HepG2 (cell line): ENCODE measurements around the gene ZNF234. TPM values are rescaled to one million over a fixed set of nuclear protein-coding genes. Genes with fewer than 3 reads are reported as not detected.
A peak's percentile ranks its signal among the peaks of the same experiment; 100 is the strongest.

Source experiments
- ATAC-seq: fragments of 200-7000 bp; cut with Tn5 transposase; 3 replicates; pipeline ENCODE4 v1.9.1; 2020; ENCODE audit warnings: mild to moderate bottlenecking, moderate library complexity
- BruUV-seq: library from RNA; stranded (reverse); fragments of 400-500 nt; replicated peaks from 2 replicates; lab custom pipeline; 2021; lab: Mats Ljungman, UMichigan
- CTCF ChIA-PET: fragments of 300-600 bp; formaldehyde crosslinking; extraction: SDS; loops from one replicate; lab custom pipeline; 2021; ENCODE audit warnings: low total read pairs, inconsistent platforms, low intra/inter-chr PET ratio; lab: Yijun Ruan, JAX
- POLR2A ChIA-PET: fragments of 350-600 bp; sonication (Branson Sonifier 250); formaldehyde crosslinking; loops from one replicate; lab custom pipeline; 2020; ENCODE audit warnings: antibody characterized with exemption, inconsistent platforms; lab: Yijun Ruan, JAX
- DNase-seq: peaks from one replicate; pipeline ENCODE4 v3.0.0-alpha.2; 2015; ENCODE audit warnings: low spot score
- FAIRE-seq: peaks from 3 replicates; lab custom pipeline; 2011; peaks lifted over from hg19 to GRCh38; lab: Jason Lieb, UNC
- H2AFZ ChIP-seq: one replicate; pipeline ENCODE4 v1.6.1; 2011; ENCODE audit warnings: low read length, inconsistent platforms
- H3K27ac ChIP-seq: fragments of 300-600 bp; 3 replicates; pipeline ENCODE4 v1.8.0; 2011; ENCODE audit warnings: mixed run types, mild to moderate bottlenecking, mixed read lengths, low read length, inconsistent platforms; ENCODE audit not compliant: insufficient read depth; ENCODE audit errors: extremely low read length
- H3K27me3 ChIP-seq, 2 experiments: fragments of 200-600 bp in 1 of 2; 2 replicates in 1 of 2; 3 replicates in 1 of 2; pipeline versions ENCODE4 v1.6.0 to v1.8.0; 2011; ENCODE audit warnings: low read length in 2 of 2, mild to moderate bottlenecking in 2 of 2, moderate library complexity in 2 of 2, inconsistent platforms in 1 of 2; ENCODE audit not compliant: insufficient read depth in 2 of 2, control insufficient read depth in 1 of 2
- H3K36me3 ChIP-seq, 2 experiments: fragments of 200-600 bp in 1 of 2; replicated peaks in 1 of 2; 2 replicates in 1 of 2; 3 replicates in 1 of 2; pipeline versions ENCODE4 v1.5.1 to v1.8.0; 2011; ENCODE audit warnings: low read length in 2 of 2, inconsistent platforms in 1 of 2; ENCODE audit not compliant: insufficient read depth in 2 of 2, control insufficient read depth in 1 of 2
- H3K4me1 ChIP-seq: 2 replicates; pipeline ENCODE4 v1.5.1; 2012; ENCODE audit warnings: low read length, inconsistent platforms; ENCODE audit not compliant: insufficient read depth
- H3K4me2 ChIP-seq: 2 replicates; pipeline ENCODE4 v1.6.0; 2011; ENCODE audit warnings: low read depth, low read length, inconsistent platforms
- H3K4me3 ChIP-seq, 3 experiments: fragments of 200-600 bp in 1 of 3; sonication (generic), shearing (Covaris generic) in 1 of 3; replicated peaks in 1 of 3; 2 replicates each; pipeline ENCODE4 v1.5.1; 2011 to 2016; ENCODE audit warnings: low read length in 3 of 3, inconsistent platforms in 2 of 3, low read depth in 2 of 3, mild to moderate bottlenecking in 2 of 3, control low read depth in 1 of 3, mixed read lengths in 1 of 3; ENCODE audit not compliant: insufficient read depth in 1 of 3
- H3K79me2 ChIP-seq: one replicate; pipeline ENCODE4 v1.6.1; 2011; ENCODE audit warnings: low read length, inconsistent platforms; ENCODE audit not compliant: insufficient read depth
- H3K9ac ChIP-seq: 2 replicates; pipeline ENCODE4 v1.6.0; 2011; ENCODE audit warnings: mild to moderate bottlenecking, low read depth, low read length, inconsistent platforms; ENCODE audit not compliant: insufficient read depth
- H3K9me3 ChIP-seq: 2 replicates; pipeline ENCODE4 v1.5.1; 2012; ENCODE audit warnings: mild to moderate bottlenecking, low read length
- H4K20me1 ChIP-seq: 2 replicates; pipeline ENCODE4 v1.6.0; 2011; ENCODE audit warnings: inconsistent platforms, mild to moderate bottlenecking, low read length, moderate library complexity; ENCODE audit not compliant: insufficient read depth
- CC2D1A ChIP-seq: sonication (generic); formaldehyde crosslinking; IDR thresholded peaks from 2 replicates; pipeline ENCODE4 v1.8.1; 2023; ENCODE audit warnings: mild to moderate bottlenecking, missing genetic modification reagents
- CCAR2 ChIP-seq: fragments of 200-400 bp; formaldehyde crosslinking; optimal IDR thresholded peaks from 2 replicates; pipeline ENCODE3; 2018; ENCODE audit warnings: low read depth, mild to moderate bottlenecking, low read length, moderate library complexity
- KAT2B ChIP-seq: fragments of 150-350 bp; IDR thresholded peaks from 2 replicates; pipeline ENCODE4 v1.6.1; 2014; ENCODE audit warnings: low read depth, low read length, borderline replicate concordance
- NR2F2 ChIP-seq: IDR thresholded peaks from 2 replicates; pipeline ENCODE4 v1.6.1; 2012; ENCODE audit warnings: low read depth, inconsistent platforms, borderline replicate concordance
- RFXANK ChIP-seq: IDR thresholded peaks from 2 replicates; pipeline ENCODE4 v1.6.1; 2016
- TBL1XR1 ChIP-seq: fragments of 150-350 bp; IDR thresholded peaks from 2 replicates; pipeline ENCODE4 v1.6.1; 2014; ENCODE audit warnings: borderline replicate concordance, low read length; ENCODE audit not compliant: partially characterized antibody
- ZNF335 ChIP-seq: sonication (generic); formaldehyde crosslinking; IDR thresholded peaks from 2 replicates; pipeline ENCODE4 v1.4.0; 2020; ENCODE audit warnings: missing genetic modification reagents
- ZNF605 ChIP-seq: sonication (generic); formaldehyde crosslinking; IDR thresholded peaks from 2 replicates; pipeline ENCODE4 v1.8.0; 2022; ENCODE audit warnings: mild to moderate bottlenecking, missing genetic modification reagents
- WGBS: methylation state at CpG from one replicate; pipeline ENCODE4 v1.1.6; 2017; ENCODE audit warnings: low lambda C conversion rate; 5-methylcytosine and 5-hydroxymethylcytosine counted together
- in situ Hi-C: cut with HindIII; loops from 2 replicates; pipeline ENCODE4 v1.10.0; 2017; ENCODE audit warnings: low pct_unique_long_range_greater_than_20kb; ENCODE audit not compliant: extremely low pct_ligation_motif_present
- intact Hi-C: fragments of 100-400 bp; cut with micrococcal nuclease; formaldehyde crosslinking; loops from one replicate; pipeline ENCODE4 v1.10.0; 2022; ENCODE audit not compliant: unreplicated experiment
- polyA plus RNA-seq, 8 experiments: library from polyadenylated mRNA; depleted of rRNA in 3 of 8; stranded (reverse) in 7 of 8; unstranded in 1 of 8; fragments of >200 nt; fragmentation: Illumina TruSeq in 4 of 8; extraction: Trizol in 4 of 8; gene quantifications; 2 replicates each; pipeline versions ENCODE4 v1.2.1 to v1.2.3, GENCODE V29; 2011 to 2016; ENCODE audit warnings: low read depth in 4 of 8, missing spikeins in 1 of 8, mixed read lengths in 1 of 8; ENCODE audit not compliant: insufficient read depth in 1 of 8
- total RNA-seq, 5 experiments: library from RNA; depleted of rRNA; stranded (reverse); fragments of >200 nt; fragmentation: Illumina TruSeq; extraction: Trizol; gene quantifications; 2 replicates each; pipeline ENCODE4 v1.2.3, GENCODE V29; 2016; ENCODE audit warnings: low read depth in 1 of 5
- TF ChIP-seq, protein P1 (sequence below): fragments of 450-650 bp; IDR thresholded peaks from 2 replicates; pipeline ENCODE4 v1.6.1; 2017; ENCODE audit warnings: mild to moderate bottlenecking
- TF ChIP-seq, protein P2 (sequence below), 2 experiments: sonication (generic) in 1 of 2; formaldehyde crosslinking in 1 of 2; IDR thresholded peaks; 2 replicates each; pipeline versions ENCODE4 v1.4.0 to v1.6.1; 2018 to 2020; ENCODE audit warnings: missing genetic modification reagents in 2 of 2, borderline replicate concordance in 1 of 2, low read depth in 1 of 2, mild to moderate bottlenecking in 1 of 2, missing biosample characterization in 1 of 2
- TF ChIP-seq, protein P3 (sequence below): IDR thresholded peaks from 2 replicates; pipeline ENCODE4 v1.6.1; 2016; ENCODE audit warnings: mild to moderate bottlenecking, missing biosample characterization, missing genetic modification reagents
- TF ChIP-seq, protein P4 (sequence below): sonication (generic); formaldehyde crosslinking; IDR thresholded peaks from 2 replicates; pipeline ENCODE4 v1.8.0; 2022; ENCODE audit warnings: mild to moderate bottlenecking, missing genetic modification reagents, borderline replicate concordance
- TF ChIP-seq, protein P5 (sequence below): sonication (generic); formaldehyde crosslinking; IDR thresholded peaks from 2 replicates; pipeline ENCODE4 v1.4.0; 2020; ENCODE audit warnings: mild to moderate bottlenecking, missing genetic modification reagents
- TF ChIP-seq, protein P6 (sequence below): IDR thresholded peaks from 2 replicates; pipeline ENCODE4 v1.6.1; 2016; ENCODE audit warnings: control low read depth

Gene ZNF234
- total and polyA plus RNA-seq, 2 of the 13 experiments (the other 11 are each of a cell fraction or from before 2014, with no cell fraction given), result 3.5 to 11.2 TPM

DNA sequence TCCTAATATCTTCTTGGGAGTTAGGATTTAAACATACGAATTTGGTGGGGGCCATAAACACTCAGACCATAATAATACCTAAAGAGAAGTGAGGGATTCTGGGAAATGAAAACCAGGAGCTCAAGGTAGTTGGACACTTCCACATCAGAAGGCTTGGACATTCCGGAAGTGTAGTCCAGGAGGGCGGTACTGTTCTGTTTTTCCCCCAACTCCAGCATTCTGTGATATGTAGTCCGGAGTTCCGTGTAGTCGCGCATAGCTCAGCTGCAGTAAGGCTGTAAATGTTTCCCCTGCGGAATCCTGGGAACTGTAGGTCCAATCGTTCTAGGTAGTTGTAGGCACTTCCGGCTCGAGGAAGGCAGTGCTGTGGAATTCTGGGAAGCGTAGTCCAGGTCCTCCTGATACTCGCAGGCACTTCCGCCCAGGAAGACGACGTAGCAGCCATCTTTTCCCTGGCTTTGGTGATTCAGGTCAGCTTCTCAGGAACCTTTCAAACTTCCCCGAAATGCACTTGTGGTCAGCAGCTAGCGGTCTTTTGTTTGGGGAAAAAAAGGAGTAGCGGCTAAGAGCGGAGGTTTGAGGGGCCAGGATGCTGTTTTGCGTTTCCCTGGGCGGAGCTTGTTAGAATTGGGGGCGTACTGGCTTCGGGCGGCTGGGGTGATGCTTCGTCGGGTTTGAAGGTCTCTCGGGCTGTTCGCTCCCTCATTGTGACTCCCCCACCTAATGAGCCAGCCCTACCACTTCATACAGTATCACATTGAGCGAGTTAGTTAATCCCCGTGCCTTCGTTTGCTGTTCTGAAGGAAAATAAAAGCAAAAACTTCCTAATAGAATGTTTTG is 23.5 kb downstream of the ZNF234 start, which contains the start of gene ZNF226:
Gene ZNF226, plus strand, starts transcription at position 428 of the 840 bp plus-strand sequence. CDS start 4,981 bp downstream, outside the sequence.
- Histone ChIP-seq H2AFZ (peak within 1 kb of the TSS; percentile 95), H3K27ac (peak within 1 kb of the TSS; percentile 69), H3K79me2 (peaks cover 6% of the 10 kb centered on the region), H3K27me3 (no peaks in the 10 kb centered on the region), H3K4me3 (peak within 1 kb of the TSS; percentile 79 to 96 (median 80)), H3K4me1 (peaks cover 21% of the 10 kb centered on the region), H3K4me2 (peak within 1 kb of the TSS; percentile 92), H3K9ac (peak within 1 kb of the TSS; percentile 80), H3K36me3 (peaks cover 6 to 9% of the 10 kb centered on the region in 2 experiments; a peak in 4 of 5 replicates), H3K9me3 (no peaks in the 10 kb centered on the region), H4K20me1 (no peaks in the 10 kb centered on the region)
- DNase-seq (peak; percentile 99), ATAC-seq (peak; percentile 99), FAIRE-seq (peak; percentile 100)
- in situ Hi-C loops, result no loop called here
- WGBS, result 0% methylated on average over 24 of the region's 32 CpGs
- TSS peak; percentile 78 for BruUV-seq
- intact Hi-C loops, result loop anchor here (1.0 kb wide), 2 partner anchors 24 to 71 kb away; partner anchors contain the start of genes ZNF224 and ZNF234
- POLR2A ChIA-PET, result interaction anchor here (0.8 to 3.5 kb wide), 18 partner anchors 11 to 336 kb away, joined by 3 to 36 read pairs (median 8); partner anchors contain the start of genes ZNF112, ZNF180, ZNF221 and ZNF223
- CTCF ChIA-PET, result no interaction called here
- TF ChIP-seq KAT2B (no peak), RFXANK (CRISPR knock-in tag) (no peak), CC2D1A (CRISPR knock-in tag) (no peak), TBL1XR1 (no peak), NR2F2 (no peak), CCAR2 (no peak), ZNF605 (peak; percentile 50; the same call in 1 of the 2 replicates), ZNF335 (CRISPR knock-in tag) (peak; percentile 92)
- TF ChIP-seq, protein P1, sequence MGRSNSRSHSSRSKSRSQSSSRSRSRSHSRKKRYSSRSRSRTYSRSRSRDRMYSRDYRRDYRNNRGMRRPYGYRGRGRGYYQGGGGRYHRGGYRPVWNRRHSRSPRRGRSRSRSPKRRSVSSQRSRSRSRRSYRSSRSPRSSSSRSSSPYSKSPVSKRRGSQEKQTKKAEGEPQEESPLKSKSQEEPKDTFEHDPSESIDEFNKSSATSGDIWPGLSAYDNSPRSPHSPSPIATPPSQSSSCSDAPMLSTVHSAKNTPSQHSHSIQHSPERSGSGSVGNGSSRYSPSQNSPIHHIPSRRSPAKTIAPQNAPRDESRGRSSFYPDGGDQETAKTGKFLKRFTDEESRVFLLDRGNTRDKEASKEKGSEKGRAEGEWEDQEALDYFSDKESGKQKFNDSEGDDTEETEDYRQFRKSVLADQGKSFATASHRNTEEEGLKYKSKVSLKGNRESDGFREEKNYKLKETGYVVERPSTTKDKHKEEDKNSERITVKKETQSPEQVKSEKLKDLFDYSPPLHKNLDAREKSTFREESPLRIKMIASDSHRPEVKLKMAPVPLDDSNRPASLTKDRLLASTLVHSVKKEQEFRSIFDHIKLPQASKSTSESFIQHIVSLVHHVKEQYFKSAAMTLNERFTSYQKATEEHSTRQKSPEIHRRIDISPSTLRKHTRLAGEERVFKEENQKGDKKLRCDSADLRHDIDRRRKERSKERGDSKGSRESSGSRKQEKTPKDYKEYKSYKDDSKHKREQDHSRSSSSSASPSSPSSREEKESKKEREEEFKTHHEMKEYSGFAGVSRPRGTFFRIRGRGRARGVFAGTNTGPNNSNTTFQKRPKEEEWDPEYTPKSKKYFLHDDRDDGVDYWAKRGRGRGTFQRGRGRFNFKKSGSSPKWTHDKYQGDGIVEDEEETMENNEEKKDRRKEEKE, result no peak
- TF ChIP-seq, protein P2, sequence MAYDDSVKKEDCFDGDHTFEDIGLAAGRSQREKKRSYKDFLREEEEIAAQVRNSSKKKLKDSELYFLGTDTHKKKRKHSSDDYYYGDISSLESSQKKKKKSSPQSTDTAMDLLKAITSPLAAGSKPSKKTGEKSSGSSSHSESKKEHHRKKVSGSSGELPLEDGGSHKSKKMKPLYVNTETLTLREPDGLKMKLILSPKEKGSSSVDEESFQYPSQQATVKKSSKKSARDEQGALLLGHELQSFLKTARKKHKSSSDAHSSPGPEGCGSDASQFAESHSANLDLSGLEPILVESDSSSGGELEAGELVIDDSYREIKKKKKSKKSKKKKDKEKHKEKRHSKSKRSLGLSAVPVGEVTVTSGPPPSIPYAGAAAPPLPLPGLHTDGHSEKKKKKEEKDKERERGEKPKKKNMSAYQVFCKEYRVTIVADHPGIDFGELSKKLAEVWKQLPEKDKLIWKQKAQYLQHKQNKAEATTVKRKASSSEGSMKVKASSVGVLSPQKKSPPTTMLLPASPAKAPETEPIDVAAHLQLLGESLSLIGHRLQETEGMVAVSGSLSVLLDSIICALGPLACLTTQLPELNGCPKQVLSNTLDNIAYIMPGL (CRISPR knock-in tag; IDR thresholded peaks at IDR 0.05; ENCODE audit: borderline replicate concordance in 1 of 2, low read depth in 1 of 2), result peak; percentile 30 to 69; a peak in 3 of 4 replicates
- TF ChIP-seq, protein P3, sequence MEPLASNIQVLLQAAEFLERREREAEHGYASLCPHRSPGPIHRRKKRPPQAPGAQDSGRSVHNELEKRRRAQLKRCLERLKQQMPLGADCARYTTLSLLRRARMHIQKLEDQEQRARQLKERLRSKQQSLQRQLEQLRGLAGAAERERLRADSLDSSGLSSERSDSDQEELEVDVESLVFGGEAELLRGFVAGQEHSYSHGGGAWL, result no peak
- TF ChIP-seq, protein P4, sequence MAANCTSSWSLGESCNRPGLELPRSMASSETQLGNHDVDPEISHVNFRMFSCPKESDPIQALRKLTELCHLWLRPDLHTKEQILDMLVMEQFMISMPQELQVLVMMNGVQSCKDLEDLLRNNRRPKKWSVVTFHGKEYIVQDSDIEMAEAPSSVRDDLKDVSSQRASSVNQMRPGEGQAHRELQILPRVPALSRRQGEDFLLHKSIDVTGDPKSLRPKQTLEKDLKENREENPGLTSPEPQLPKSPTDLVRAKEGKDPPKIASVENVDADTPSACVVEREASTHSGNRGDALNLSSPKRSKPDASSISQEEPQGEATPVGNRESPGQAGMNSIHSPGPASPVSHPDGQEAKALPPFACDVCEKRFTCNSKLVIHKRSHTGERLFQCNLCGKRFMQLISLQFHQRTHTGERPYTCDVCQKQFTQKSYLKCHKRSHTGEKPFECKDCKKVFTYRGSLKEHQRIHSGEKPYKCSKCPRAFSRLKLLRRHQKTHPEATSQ, result no peak
- TF ChIP-seq, protein P5, sequence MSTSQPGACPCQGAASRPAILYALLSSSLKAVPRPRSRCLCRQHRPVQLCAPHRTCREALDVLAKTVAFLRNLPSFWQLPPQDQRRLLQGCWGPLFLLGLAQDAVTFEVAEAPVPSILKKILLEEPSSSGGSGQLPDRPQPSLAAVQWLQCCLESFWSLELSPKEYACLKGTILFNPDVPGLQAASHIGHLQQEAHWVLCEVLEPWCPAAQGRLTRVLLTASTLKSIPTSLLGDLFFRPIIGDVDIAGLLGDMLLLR (CRISPR knock-in tag), result no peak
- TF ChIP-seq, protein P6, sequence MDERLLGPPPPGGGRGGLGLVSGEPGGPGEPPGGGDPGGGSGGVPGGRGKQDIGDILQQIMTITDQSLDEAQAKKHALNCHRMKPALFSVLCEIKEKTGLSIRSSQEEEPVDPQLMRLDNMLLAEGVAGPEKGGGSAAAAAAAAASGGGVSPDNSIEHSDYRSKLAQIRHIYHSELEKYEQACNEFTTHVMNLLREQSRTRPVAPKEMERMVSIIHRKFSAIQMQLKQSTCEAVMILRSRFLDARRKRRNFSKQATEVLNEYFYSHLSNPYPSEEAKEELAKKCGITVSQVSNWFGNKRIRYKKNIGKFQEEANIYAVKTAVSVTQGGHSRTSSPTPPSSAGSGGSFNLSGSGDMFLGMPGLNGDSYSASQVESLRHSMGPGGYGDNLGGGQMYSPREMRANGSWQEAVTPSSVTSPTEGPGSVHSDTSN (CRISPR knock-in tag), result no peak
